A673 (cell line): ENCODE data around the gene B3GAT3. TPM values are rescaled to one million over a fixed set of nuclear protein-coding genes. Genes with fewer than 3 reads are reported as not detected.
A peak's percentile ranks its signal among the peaks of the same experiment; 100 is the strongest.

Source experiments
- BruUV-seq: library from RNA; stranded (reverse); fragments of 400-500 nt; replicated peaks from 2 replicates; lab custom pipeline; 2021; lab: Mats Ljungman, UMichigan
- CTCF ChIA-PET: fragments of 300-600 bp; sonication (Branson Sonifier 250); formaldehyde crosslinking; loops from one replicate; lab custom pipeline; 2022; ENCODE audit warnings: antibody characterized with exemption; lab: Charles Lee
- POLR2A ChIA-PET: fragments of 300-600 bp; sonication (Branson Sonifier 250); formaldehyde crosslinking; loops from one replicate; lab custom pipeline; 2022; ENCODE audit warnings: antibody characterized with exemption; ENCODE audit not compliant: low non-redundant PET; lab: Charles Lee
- DNase-seq: peaks from one replicate; pipeline ENCODE4 v3.0.0-alpha.2; 2015; ENCODE audit warnings: low spot score
- H3K27ac ChIP-seq: fragments of 200-600 bp; sonication (generic); 2 replicates; pipeline ENCODE4 v1.5.1; 2016; ENCODE audit warnings: mixed run types, low read depth, mild to moderate bottlenecking, mixed read lengths, antibody characterized with exemption, low read length; ENCODE audit not compliant: poor library complexity, severe bottlenecking
- H3K27me3 ChIP-seq: fragments of 200-600 bp; sonication (generic); replicated peaks from 2 replicates; pipeline ENCODE4 v1.6.1; 2017; ENCODE audit warnings: mixed run types, low read depth, mild to moderate bottlenecking, mixed read lengths, antibody characterized with exemption, low read length; ENCODE audit not compliant: insufficient read depth, poor library complexity
- H3K36me3 ChIP-seq: fragments of 200-600 bp; sonication (generic); 2 replicates; pipeline ENCODE4 v1.6.1; 2016; ENCODE audit warnings: mixed run types, mild to moderate bottlenecking, mixed read lengths, antibody characterized with exemption, low read length; ENCODE audit not compliant: insufficient read depth, poor library complexity, severe bottlenecking
- H3K4me1 ChIP-seq: fragments of 200-600 bp; sonication (generic); 2 replicates; pipeline ENCODE4 v1.6.1; 2017; ENCODE audit warnings: mixed run types, mild to moderate bottlenecking, mixed read lengths, antibody characterized with exemption, low read length; ENCODE audit not compliant: insufficient read depth, poor library complexity, severe bottlenecking
- H3K4me3 ChIP-seq: fragments of 200-600 bp; sonication (generic); 2 replicates; pipeline ENCODE4 v1.5.1; 2016; ENCODE audit warnings: low read depth, mixed run types, mild to moderate bottlenecking, mixed read lengths, low read length; ENCODE audit not compliant: poor library complexity, severe bottlenecking
- H3K9me3 ChIP-seq: fragments of 200-600 bp; sonication (generic); 2 replicates; pipeline ENCODE4 v1.6.1; 2016; ENCODE audit warnings: mixed run types, low read depth, mild to moderate bottlenecking, mixed read lengths, antibody characterized with exemption, low read length; ENCODE audit not compliant: poor library complexity, severe bottlenecking
- EZH2 ChIP-seq: fragments of 200-600 bp; sonication (generic); IDR thresholded peaks from 2 replicates; pipeline ENCODE4 v1.6.1; 2017; ENCODE audit warnings: borderline replicate concordance, low read depth, mild to moderate bottlenecking, mixed read lengths, antibody characterized with exemption, low read length; ENCODE audit not compliant: poor library complexity, severe bottlenecking
- intact Hi-C: fragments of 100-400 bp; cut with micrococcal nuclease; formaldehyde crosslinking; loops from one replicate; pipeline ENCODE4 v1.10.0; 2022; ENCODE audit not compliant: unreplicated experiment
- total RNA-seq: library from RNA; stranded (reverse); gene quantifications from 2 replicates; pipeline ENCODE4 v1.2.3, GENCODE V29; 2021
- TF ChIP-seq, protein P1 (sequence below): fragments of 300-800, 200-600 bp; sonication (generic); conservative IDR thresholded peaks from 2 replicates; pipeline ENCODE4 v1.5.1; 2017; ENCODE audit warnings: low read depth, mild to moderate bottlenecking, antibody characterized with exemption, low read length, moderate library complexity, mixed read lengths

The B3GAT3 gene
- total RNA-seq, 1 experiment from 2014 or later, result 64.7 TPM

DNA sequence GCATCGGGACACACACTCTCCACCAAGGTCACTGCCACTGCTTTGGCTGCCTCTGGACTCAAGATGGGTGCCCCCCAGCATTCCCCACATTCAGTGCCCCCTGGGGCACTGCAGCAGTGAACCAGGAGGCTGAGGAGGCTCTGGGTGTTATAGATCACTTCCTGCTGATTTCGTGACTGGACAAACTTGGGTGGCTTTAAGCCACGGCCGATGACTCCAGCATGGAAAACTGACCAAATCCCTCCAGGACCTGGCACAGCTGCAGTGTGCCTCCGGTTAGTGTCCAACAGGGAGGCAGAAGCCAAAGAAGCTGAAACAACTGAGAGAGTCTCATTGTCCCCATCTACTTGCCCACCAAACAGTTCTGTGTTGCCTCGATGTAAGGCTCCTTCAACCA, 25.8 kb upstream of the B3GAT3 start:
- no peak overlapping the region for H3K27ac ChIP-seq
- H3K36me3 ChIP-seq, result peaks cover 45% of the 10 kb centered on the region
- TF ChIP-seq, protein P1, sequence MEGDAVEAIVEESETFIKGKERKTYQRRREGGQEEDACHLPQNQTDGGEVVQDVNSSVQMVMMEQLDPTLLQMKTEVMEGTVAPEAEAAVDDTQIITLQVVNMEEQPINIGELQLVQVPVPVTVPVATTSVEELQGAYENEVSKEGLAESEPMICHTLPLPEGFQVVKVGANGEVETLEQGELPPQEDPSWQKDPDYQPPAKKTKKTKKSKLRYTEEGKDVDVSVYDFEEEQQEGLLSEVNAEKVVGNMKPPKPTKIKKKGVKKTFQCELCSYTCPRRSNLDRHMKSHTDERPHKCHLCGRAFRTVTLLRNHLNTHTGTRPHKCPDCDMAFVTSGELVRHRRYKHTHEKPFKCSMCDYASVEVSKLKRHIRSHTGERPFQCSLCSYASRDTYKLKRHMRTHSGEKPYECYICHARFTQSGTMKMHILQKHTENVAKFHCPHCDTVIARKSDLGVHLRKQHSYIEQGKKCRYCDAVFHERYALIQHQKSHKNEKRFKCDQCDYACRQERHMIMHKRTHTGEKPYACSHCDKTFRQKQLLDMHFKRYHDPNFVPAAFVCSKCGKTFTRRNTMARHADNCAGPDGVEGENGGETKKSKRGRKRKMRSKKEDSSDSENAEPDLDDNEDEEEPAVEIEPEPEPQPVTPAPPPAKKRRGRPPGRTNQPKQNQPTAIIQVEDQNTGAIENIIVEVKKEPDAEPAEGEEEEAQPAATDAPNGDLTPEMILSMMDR, result no peak
- TF ChIP-seq EZH2, result no peak
- intact Hi-C loops, result no loop called here
- CTCF ChIA-PET, result no interaction called here
- DNase-seq, result no peak
- BruUV-seq, result no TSS peak
- no peaks in the 10 kb centered on the region for H3K9me3 ChIP-seq
- H3K4me3 ChIP-seq, result no peak overlapping the region
- peaks cover 19% of the 10 kb centered on the region for H3K4me1 ChIP-seq
- POLR2A ChIA-PET, result interaction anchor here (0.8 kb wide), 1 partner anchor 17 kb away, joined by 3 read pairs; the partner anchor contains the start of gene C11orf98
- no peaks in the 10 kb centered on the region for H3K27me3 ChIP-seq

DNA sequence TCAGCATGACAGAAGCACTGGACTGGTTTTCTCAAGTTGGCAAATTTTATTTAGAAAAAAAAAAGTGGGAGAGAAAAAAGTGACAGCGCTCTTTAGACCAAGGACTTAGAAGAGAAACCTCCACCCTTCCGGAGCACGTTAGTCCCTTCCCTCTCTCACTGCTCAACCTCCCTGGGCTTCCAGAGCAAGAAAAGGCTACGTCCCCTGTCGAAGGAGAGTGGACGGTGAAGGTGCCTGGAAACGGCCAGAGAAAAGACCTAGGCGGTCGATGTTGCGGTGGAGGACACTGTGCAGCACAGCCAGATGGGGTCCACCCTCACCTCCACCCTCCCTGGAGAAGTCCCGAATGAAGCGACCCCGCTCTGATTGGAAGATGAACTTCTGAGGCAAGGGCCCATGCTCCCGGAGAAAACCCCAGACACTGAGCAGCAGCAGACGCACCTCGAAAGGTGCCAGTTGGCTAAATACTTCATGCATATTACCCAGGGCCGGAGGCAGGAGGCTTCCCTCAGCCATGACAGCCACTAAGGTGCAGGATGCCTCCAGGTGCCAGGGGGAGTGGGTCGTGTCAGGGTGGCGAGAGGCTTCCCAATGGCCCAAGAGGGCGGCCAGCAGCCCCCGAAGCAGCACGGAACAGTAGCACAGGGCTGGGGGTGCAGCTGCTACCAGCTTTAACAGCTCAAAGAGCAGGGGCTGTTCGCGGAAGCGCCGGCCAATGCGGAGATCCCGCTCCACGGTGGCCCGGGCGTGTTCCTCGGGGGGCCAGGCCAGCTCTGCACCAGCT, 25.2 kb upstream of the B3GAT3 start:
- Histone ChIP-seq H3K4me3 (peak overlapping the region; percentile 96), H3K4me1 (peaks cover 14% of the 10 kb centered on the region), H3K36me3 (peaks cover 47% of the 10 kb centered on the region), H3K9me3 (no peaks in the 10 kb centered on the region), H3K27me3 (no peaks in the 10 kb centered on the region), H3K27ac (peak overlapping the region; percentile 97)
- DNase-seq, result no peak
- ChIA-PET POLR2A (interaction anchor here (0.6 to 0.8 kb wide), 2 partner anchors 18 to 19 kb away, joined by 3 to 9 read pairs; partner anchors contain the start of gene C11orf98), CTCF (no interaction called here)
- TF ChIP-seq, protein P1, result no peak
- no peak for TF ChIP-seq EZH2
- intact Hi-C loops, result no loop called here
- no TSS peak for BruUV-seq

DNA sequence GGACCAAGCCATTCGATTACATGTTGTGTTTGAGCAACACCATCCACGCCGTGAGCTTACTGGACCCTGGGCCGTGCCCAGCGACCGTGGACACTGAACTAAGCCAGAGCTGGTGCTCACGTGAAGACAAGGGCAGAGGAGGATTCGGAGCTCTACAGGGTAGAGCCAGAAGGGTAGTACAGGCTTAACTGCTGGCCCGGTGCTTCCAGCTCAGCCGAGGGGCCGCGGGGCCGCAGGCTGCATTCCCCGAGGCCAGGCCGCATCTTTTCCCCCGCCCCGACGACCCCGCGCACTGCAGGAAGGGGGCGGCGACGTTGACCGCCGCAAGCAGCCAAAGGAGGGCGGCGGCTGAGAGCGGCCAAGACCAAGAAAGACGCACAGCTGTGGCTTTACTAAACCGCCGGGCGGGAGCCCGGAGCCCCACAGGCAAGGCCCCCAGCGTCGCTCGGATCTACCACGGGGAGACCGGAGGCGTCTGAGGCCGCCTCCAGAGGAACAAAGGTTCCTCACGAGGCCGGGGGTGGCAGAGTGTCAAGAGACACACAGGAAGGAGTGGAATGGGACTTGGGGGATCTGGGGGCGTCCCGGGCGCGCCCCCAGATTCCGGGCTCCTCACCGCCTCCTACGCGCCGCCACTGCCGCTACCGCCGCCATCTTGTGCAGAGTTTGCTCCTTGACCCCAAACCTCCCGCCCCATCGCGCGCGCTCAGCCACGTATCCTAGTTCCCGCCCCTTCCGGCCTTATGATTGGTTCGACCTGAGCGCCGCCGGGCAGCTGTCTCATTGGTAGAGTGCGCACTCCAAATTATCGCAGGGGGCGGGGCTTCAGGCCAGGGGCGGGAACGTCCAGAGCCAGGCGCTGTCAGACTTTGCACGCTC, 24.4 kb upstream of the B3GAT3 start, which contains the start of gene GANAB:
Gene GANAB (minus strand): TSS at position 668 of the 879 bp plus-strand sequence. CDS start 14 bp downstream, at position 654.
- Histone ChIP-seq H3K27ac (peak within 1 kb of the TSS; percentile 97), H3K36me3 (peaks cover 47% of the 10 kb centered on the region), H3K9me3 (no peaks in the 10 kb centered on the region), H3K4me3 (peak within 1 kb of the TSS; percentile 96), H3K27me3 (no peaks in the 10 kb centered on the region), H3K4me1 (peaks cover 8% of the 10 kb centered on the region)
- peak; percentile 100 for DNase-seq
- no TSS peak for BruUV-seq
- TF ChIP-seq, protein P1, result no peak
- no peak for TF ChIP-seq EZH2
- POLR2A ChIA-PET, result interaction anchor here (0.6 kb wide), 1 partner anchor 18 kb away, joined by 9 read pairs; no protein-coding TSS in a partner anchor
- intact Hi-C loops, result no loop called here
- CTCF ChIA-PET, result interaction anchor here (0.6 kb wide), 2 partner anchors 101 to 1507 kb away, joined by 3 to 11 read pairs; no protein-coding TSS in a partner anchor
